Measurements from ENCODE around the gene IGF1. TPM values are rescaled to one million over a fixed set of nuclear protein-coding genes. Genes with fewer than 3 reads are reported as not detected.

The IGF1 gene
- total and polyA plus RNA-seq, 3 donors from 2014 or later, result 16.2 to 50.9 (median 16.9) TPM

GRCh38 chr12:102376781-102377180, 103.6 kb downstream of the IGF1 start:
- no peak overlapping the region for H3K27ac ChIP-seq
- H3K27me3 ChIP-seq, result no peaks in the 10 kb centered on the region
- no peaks in the 10 kb centered on the region for H3K4me1 ChIP-seq
- H3K36me3 ChIP-seq (ENCODE audit: low read depth, missing control alignments), result no peaks in the 10 kb centered on the region
- no peak for DNase-seq
- H3K9me3 ChIP-seq, result no peaks in the 10 kb centered on the region
- intact Hi-C loops (cut with DNase I; ENCODE audit: low total_unique reads), result no loop called here
- TF ChIP-seq CTCF (IDR thresholded peaks at IDR 0.05), result no peak
- TF ChIP-seq POLR2A (IDR thresholded peaks at IDR 0.05), result no peak
- H3K4me3 ChIP-seq, result no peak overlapping the region

GRCh38 chr12:102376181-102376747, 104.1 kb downstream of the IGF1 start:
- intact Hi-C loops (cut with DNase I; ENCODE audit: low total_unique reads), result no loop called here
- no peak for DNase-seq
- Histone ChIP-seq H3K4me3 (no peak overlapping the region), H3K27me3 (no peaks in the 10 kb centered on the region), H3K9me3 (no peaks in the 10 kb centered on the region), H3K36me3 (ENCODE audit: low read depth, missing control alignments) (no peaks in the 10 kb centered on the region), H3K27ac (no peak overlapping the region), H3K4me1 (no peaks in the 10 kb centered on the region)
- WGBS, 2 donors, result 89 to 92% methylated on average over 5 of the region's 5 CpGs
- no peak for TF ChIP-seq POLR2A (IDR thresholded peaks at IDR 0.05)
- no peak for TF ChIP-seq CTCF (IDR thresholded peaks at IDR 0.05)

- intact Hi-C loops (cut with DNase I; ENCODE audit: low total_unique reads), result no loop called here
- TF ChIP-seq POLR2A (IDR thresholded peaks at IDR 0.05) (no peak), CTCF (IDR thresholded peaks at IDR 0.05) (no peak)
- DNase-seq, result no peak
- no peak overlapping the region for H3K4me3 ChIP-seq
- H3K9me3 ChIP-seq, result no peaks in the 10 kb centered on the region
- H3K27ac ChIP-seq, result no peak overlapping the region
- no peaks in the 10 kb centered on the region for H3K4me1 ChIP-seq
- no peaks in the 10 kb centered on the region for H3K27me3 ChIP-seq
- 78 to 82% methylated on average over 1 of the region's 1 CpG for WGBS, 2 donors
- no peaks in the 10 kb centered on the region for H3K36me3 ChIP-seq (ENCODE audit: low read depth, missing control alignments)
These were observed 106.2 kb downstream of the IGF1 start for GRCh38 chr12:102374190-102374589.

- no peaks in the 10 kb centered on the region for H3K4me1 ChIP-seq
- TF ChIP-seq CTCF (IDR thresholded peaks at IDR 0.05) (no peak), POLR2A (IDR thresholded peaks at IDR 0.05) (no peak)
These were observed 108.3 kb downstream of the IGF1 start for GRCh38 chr12:102372087-102372486.

GRCh38 chr12:102371165-102371564, 109.2 kb downstream of the IGF1 start:
- 87 to 91% methylated on average over 2 of the region's 2 CpGs for WGBS, 2 donors
- Histone ChIP-seq H3K9me3 (no peaks in the 10 kb centered on the region), H3K27ac (no peak overlapping the region), H3K4me3 (no peak overlapping the region), H3K4me1 (no peaks in the 10 kb centered on the region), H3K27me3 (no peaks in the 10 kb centered on the region), H3K36me3 (ENCODE audit: low read depth, missing control alignments) (no peaks in the 10 kb centered on the region)
- no peak for TF ChIP-seq CTCF (IDR thresholded peaks at IDR 0.05)
- TF ChIP-seq POLR2A (IDR thresholded peaks at IDR 0.05), result no peak
- intact Hi-C loops (cut with DNase I; ENCODE audit: low total_unique reads), result no loop called here
- no peak for DNase-seq

More at GRCh38 chr12:102372087-102372486, 108.3 kb downstream of the IGF1 start:
- no peak for DNase-seq
- Histone ChIP-seq H3K27me3 (no peaks in the 10 kb centered on the region), H3K27ac (no peak overlapping the region), H3K9me3 (no peaks in the 10 kb centered on the region), H3K36me3 (ENCODE audit: low read depth, missing control alignments) (no peaks in the 10 kb centered on the region), H3K4me3 (no peak overlapping the region)
- 54 to 60% methylated on average over 3 of the region's 3 CpGs for WGBS, 2 donors
- intact Hi-C loops (cut with DNase I; ENCODE audit: low total_unique reads), result no loop called here

Data from testis (tissue), 3 donors.